LNCaP clone FGC (cell line): ENCODE measurements around the gene NUP107.

ENCODE experiments used
- DNase-seq: peaks from one replicate; pipeline ENCODE4 v3.0.0-alpha.2; 2011; ENCODE audit warnings: low read depth
- H3K4me3 ChIP-seq: 2 replicates; pipeline ENCODE4 v1.5.1; 2011; ENCODE audit warnings: mild to moderate bottlenecking, low read depth, low read length, control low read depth
- TF ChIP-seq, protein P1 (sequence below): IDR thresholded peaks from 2 replicates; pipeline ENCODE4 v1.5.1; 2012; ENCODE audit warnings: mild to moderate bottlenecking; ENCODE audit not compliant: control insufficient read depth, insufficient read depth; ENCODE audit errors: extremely low read depth

NUP107 gene

DNA sequence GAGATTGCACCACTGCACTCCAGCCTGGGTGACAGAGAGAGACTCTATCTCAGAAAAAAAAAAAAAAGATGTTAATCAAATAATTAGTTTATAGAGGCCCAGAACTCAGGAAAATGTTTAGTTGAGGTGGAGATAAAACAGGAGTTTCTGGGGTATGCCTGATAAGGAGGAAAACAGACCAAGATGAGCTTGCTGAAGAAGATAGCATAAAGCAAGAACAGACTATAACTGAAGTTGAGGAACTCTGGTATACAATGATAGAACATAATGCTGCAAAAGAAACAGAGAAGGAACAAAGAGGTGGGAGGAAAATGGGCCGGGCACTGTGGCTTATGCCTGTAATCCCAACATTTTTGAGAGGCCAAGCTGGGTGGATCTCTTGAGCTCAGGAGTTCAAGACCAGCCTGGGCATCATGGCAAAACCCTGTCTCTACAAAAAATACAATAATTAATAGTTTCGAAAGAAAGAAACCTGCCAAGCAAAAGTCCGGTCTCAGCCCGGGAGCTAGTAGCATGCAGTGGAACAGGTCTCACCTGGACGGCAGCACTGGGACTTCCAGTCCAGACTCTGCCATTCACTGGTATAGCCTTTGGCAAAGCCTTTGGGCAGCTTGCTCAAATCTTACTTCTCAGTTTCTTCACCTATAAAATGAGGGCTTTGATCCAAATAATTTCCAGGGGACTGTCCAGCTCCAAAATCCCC is 84.6 kb downstream of the NUP107 start:
- DNase-seq: no peak
- TF ChIP-seq, protein P1, sequence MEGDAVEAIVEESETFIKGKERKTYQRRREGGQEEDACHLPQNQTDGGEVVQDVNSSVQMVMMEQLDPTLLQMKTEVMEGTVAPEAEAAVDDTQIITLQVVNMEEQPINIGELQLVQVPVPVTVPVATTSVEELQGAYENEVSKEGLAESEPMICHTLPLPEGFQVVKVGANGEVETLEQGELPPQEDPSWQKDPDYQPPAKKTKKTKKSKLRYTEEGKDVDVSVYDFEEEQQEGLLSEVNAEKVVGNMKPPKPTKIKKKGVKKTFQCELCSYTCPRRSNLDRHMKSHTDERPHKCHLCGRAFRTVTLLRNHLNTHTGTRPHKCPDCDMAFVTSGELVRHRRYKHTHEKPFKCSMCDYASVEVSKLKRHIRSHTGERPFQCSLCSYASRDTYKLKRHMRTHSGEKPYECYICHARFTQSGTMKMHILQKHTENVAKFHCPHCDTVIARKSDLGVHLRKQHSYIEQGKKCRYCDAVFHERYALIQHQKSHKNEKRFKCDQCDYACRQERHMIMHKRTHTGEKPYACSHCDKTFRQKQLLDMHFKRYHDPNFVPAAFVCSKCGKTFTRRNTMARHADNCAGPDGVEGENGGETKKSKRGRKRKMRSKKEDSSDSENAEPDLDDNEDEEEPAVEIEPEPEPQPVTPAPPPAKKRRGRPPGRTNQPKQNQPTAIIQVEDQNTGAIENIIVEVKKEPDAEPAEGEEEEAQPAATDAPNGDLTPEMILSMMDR: no peak
- no peak overlapping the region for H3K4me3 ChIP-seq

DNA sequence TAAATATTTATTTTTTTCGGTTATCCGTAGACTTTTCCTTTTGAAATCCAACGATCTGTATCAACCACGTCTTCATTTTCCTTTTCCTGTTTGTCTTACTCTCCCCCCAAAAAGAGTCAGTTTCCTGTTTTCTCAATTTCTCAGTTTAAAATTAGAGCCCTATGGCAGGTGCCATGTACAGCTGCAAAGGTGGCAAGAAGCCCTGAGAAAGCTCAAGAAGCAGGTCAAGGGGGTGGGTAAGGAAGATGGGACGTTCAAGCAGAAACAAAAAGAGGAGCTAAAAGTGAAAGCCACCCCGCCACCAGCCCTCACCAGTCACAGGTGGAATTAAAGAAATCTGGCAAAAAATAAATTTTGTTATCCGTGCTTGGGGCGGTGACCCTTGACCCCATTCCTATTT is 85.9 kb downstream of the NUP107 start:
- H3K4me3 ChIP-seq: no peak overlapping the region

DNA sequence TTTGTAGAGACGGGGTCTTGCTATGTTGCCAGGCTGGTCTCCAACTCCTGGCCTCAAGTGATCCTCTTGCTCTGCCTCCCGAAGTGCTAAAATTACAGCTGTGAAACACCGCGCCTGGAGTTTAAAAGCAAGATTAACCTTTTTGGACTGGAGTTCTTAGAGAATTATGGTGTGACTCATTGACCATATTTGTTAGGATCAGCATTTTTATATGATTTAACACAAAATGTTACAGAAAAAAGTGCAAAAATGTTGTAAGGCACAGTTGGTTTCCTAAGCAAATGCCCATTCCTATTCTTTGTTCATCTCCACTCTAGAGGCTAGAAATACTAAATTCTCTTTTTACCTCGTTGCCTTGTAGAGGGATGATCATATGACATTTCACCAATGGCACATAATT is 86.8 kb downstream of the NUP107 start:
- TF ChIP-seq, protein P1: no peak
- DNase-seq: no peak
- H3K4me3 ChIP-seq: no peak overlapping the region

More for the DNA sequence above, 85.9 kb downstream of the NUP107 start:
- DNase-seq: no peak
- TF ChIP-seq, protein P1: no peak

DNA sequence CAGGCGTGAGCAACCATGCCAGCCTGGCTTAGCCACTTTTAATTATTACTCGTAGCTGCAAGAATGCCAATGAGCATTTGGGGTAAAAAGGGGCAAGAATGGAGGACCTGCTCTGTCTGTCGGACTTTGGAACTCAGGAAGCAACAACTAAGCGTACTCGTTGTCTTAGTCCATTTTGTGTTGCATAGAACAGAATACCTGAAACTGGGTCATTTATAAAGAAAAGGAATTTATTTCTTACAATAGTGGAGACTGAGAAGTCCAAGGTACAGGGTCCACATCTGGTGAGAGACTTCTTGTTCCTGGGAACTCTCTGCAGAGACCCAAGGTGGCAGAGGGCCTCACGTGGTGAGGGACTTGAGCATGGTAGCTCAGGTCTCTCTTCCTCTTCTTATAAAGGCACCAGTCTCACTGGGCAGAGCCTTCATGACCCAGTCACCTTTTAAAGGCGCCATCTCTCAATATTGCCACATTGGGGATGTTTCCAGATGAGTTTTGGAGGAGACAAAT is 88.4 kb downstream of the NUP107 start:
- H3K4me3 ChIP-seq: no peak overlapping the region
- DNase-seq: no peak
- TF ChIP-seq, protein P1: no peak

DNA sequence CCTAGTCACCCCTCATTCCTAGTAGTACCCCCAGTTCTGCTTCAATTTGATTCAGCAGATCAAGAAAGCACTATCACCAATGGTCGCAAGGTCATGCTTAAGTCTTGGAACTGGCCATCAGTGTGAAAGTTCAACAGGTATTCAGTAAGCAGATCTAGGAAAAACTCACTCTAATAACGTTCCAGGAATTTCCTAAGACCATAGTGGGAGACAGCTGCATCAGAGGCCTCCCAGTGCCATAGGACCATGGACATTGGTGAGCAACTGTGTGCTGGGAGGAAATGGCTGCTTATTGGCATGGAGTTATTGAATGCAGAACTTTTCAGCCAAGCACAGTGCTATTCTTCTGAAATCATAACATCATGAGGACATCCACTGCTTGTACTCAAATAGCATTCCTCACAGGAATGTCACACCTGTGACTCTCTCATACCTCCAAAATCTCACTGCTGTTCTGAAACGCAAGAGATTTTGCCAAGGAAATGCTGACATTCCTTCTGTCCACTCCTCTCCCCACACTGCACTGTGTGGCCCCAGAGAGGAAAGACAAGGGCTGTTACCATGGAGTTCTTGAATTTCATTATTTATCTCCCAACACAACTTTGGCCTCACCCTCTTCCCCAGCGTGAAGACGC is 90.3 kb downstream of the NUP107 start:
- H3K4me3 ChIP-seq: no peak overlapping the region
- DNase-seq: no peak
- TF ChIP-seq, protein P1: no peak

DNA sequence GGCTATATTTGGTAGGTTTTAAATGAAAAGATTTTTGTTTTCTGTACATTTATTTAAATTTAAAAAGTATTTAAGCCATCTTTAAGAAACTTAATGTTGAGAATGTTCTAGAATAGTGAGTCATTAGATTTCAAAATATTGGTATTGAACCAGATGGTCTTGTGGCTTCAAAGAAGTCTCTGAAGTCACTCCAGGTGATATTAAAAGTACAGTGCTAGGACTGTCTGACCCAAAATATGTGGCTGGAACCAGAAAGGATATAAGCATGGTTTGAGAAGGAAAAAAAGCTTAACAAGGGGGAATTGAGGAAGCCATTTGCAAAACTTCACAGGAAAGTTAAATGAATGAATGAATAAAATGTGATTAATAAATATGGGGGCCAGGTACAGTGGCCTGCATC is 92.5 kb downstream of the NUP107 start:
- TF ChIP-seq, protein P1: no peak
- DNase-seq: no peak
- H3K4me3 ChIP-seq: no peak overlapping the region

DNA sequence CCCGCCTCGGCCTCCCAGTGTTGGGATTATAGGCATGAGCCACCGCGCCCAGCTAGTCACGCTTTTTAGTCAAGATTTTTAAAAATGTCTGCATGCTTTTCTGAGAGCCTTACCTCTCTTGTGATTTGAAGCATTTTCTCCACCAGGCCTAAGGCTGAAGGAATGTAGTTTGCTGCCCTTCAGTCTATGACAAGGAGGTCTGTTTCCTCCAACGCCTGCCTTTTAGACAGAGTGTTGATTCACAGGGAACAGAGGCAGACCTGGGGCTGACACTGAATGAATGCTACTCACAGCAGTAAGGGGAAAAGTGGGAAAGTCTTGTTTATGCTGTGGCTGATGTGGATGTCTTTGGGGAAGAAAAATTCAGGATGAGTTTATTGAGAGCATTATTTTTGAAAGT is 94.0 kb downstream of the NUP107 start:
- TF ChIP-seq, protein P1: no peak
- no peak for DNase-seq
- no peak overlapping the region for H3K4me3 ChIP-seq
